ENCODE data around the gene CHRNA4.

DNA sequence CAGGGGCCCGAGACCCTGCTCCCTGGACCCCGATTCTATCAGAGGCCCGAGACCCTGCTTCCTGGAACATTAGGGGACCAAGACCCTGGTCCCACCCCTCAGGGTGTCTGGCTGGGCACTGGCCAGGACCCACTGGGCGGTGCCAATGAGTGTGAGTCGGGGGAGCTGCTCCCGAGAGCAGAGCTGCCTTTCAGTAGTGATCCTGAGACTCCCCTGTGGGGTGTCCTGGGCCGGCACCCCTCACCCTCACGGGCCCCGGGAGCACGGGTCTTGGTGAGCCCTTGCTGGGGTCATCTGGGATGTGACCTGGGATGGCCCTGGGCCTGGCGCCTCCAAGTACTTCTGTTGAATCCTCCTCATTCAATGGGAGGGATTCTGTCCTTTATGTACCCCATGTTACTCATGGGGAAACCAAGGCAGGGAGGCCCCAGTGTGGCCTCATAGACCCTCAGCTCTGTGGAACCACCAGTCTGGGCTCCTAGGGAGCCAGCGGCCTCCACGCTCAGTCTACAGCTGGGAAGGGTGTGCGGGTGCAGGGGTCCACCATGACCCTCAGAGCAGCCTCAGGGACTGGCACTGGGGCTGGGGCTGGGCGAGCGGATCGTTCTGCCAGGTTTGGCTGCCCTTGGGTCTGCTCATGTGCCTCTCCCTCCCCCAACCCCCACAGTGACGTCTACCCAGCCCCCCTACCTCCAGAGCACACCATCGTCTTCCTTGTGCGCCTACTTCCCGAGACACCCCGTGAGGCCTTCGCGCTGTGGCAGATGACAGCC, 42.6 kb downstream of the CHRNA4 start:
- TF ChIP-seq POLR2A (IDR thresholded peaks at IDR 0.05; ENCODE audit: extremely low read depth, insufficient read length): no peak
- TF ChIP-seq, protein P1, sequence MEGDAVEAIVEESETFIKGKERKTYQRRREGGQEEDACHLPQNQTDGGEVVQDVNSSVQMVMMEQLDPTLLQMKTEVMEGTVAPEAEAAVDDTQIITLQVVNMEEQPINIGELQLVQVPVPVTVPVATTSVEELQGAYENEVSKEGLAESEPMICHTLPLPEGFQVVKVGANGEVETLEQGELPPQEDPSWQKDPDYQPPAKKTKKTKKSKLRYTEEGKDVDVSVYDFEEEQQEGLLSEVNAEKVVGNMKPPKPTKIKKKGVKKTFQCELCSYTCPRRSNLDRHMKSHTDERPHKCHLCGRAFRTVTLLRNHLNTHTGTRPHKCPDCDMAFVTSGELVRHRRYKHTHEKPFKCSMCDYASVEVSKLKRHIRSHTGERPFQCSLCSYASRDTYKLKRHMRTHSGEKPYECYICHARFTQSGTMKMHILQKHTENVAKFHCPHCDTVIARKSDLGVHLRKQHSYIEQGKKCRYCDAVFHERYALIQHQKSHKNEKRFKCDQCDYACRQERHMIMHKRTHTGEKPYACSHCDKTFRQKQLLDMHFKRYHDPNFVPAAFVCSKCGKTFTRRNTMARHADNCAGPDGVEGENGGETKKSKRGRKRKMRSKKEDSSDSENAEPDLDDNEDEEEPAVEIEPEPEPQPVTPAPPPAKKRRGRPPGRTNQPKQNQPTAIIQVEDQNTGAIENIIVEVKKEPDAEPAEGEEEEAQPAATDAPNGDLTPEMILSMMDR (IDR thresholded peaks at IDR 0.05; ENCODE audit: low read depth, low read length): no peak
- no peak for TF ChIP-seq MYC (IDR thresholded peaks at IDR 0.05; ENCODE audit: low read depth, low read length)
